ENCODE results near the gene ZNF423. TPM values are rescaled to one million over a fixed set of nuclear protein-coding genes. Genes with fewer than 3 reads are reported as not detected.

Gene ZNF423
- not detected for total RNA-seq

DNA sequence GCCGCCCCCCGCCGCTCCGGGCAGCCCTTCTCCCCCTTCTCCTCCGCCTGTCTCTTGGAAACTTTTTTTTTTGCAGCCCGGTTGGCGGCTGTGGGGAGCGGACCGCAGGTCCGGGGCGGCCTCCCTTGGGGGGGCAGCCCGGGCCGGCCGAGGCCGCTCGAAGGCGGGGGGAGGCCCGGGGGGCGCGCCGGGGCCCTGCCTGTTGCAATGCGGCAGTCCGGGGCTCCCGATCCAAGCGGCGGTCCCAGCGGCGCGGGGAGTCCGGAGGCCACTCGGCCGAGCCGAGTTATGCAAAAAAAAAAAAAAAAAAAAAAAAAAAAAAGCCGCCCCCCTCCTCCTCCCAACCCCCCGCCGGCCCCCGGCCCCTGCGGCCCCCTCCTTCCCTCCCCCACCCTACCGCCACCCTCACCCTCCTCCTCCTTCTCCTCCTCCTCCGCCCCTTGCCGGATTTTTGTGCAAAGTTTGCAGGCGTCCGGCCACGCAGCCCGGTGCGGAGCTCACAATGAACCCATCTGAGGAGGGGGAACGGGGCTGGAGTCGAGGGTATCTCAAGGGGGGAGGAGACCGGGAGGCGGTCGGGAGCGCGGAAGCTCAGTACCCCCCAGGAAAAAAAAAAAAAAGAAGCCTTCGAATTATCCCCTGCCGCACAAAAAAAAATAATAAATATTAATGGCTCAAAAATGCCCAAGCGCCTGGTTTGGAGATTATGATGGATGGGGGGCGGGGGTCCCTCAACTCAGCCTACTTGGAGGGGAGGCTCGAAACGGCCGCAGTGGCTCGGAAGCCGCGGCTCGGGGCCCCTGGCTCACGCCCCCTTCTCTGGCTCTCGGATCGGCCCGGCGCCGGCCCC is at the start of gene ZNF423:
Gene ZNF423, minus strand, starts transcription at position 291 of the 850 bp plus-strand sequence. CDS start 338 bp downstream, outside the sequence.
- H3K4me1 Mint-ChIP-seq: peaks cover 14% of the 10 kb centered on the region
- no peaks in the 10 kb centered on the region for H3K9me3 Mint-ChIP-seq
- H3K27me3 Mint-ChIP-seq: peaks cover 50% of the 10 kb centered on the region
- H3K36me3 Mint-ChIP-seq (ENCODE audit: low read depth): no peaks in the 10 kb centered on the region
- CTCF ChIA-PET: interaction anchor here (0.6 to 1.0 kb wide), 2 partner anchors 169 to 1357 kb away, joined by 3 read pairs; partner anchors contain the start of gene CNEP1R1
- peak within 1 kb of the TSS; percentile 64 for H3K4me3 Mint-ChIP-seq
- POLR2A ChIA-PET: no interaction called here
- no peak for DNase-seq
- H3K27ac Mint-ChIP-seq: no peak within 1 kb of the TSS

DNA sequence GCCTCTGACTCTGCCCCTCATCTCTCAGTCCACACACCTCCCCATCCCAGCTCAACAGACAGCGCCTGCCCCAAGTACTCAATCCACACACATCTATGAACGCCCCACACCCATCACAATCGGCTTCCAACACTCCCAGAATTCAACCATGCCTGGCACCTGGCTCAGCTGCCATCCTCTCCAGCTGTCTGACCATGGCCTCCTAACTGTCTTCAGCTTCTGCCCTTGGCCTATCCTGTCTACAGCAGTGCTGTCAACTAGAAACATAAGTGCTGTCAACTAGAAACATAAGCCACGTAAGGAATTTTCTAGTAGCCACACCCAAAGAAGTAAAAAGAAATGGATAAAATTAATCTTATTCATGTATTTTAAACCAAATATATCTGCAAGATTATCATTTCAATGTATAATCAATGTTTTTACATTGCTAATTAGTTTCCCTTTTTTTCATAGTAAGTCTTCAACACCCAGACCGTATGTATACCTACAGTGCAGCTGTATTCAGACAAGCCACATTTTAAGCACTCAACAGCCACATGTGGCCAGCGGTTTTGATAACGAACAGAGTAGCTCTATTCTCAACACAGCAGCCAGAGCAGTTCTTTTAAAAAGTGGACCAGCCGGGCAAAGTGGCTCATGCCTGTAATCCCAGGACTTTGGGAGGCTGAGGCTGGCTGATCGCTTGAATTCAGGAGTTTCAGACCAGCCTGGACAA is 48.6 kb upstream of the ZNF423 start:
- Mint-ChIP-seq H3K4me1 (no peaks in the 10 kb centered on the region), H3K9me3 (no peaks in the 10 kb centered on the region), H3K36me3 (ENCODE audit: low read depth) (no peaks in the 10 kb centered on the region), H3K27ac (no peak overlapping the region), H3K4me3 (no peak overlapping the region), H3K27me3 (no peaks in the 10 kb centered on the region)
- CTCF ChIA-PET: interaction anchor here (1.2 kb wide), 1 partner anchor 28 kb away, joined by 3 read pairs; no protein-coding TSS in a partner anchor
- POLR2A ChIA-PET: no interaction called here
- DNase-seq: no peak

DNA sequence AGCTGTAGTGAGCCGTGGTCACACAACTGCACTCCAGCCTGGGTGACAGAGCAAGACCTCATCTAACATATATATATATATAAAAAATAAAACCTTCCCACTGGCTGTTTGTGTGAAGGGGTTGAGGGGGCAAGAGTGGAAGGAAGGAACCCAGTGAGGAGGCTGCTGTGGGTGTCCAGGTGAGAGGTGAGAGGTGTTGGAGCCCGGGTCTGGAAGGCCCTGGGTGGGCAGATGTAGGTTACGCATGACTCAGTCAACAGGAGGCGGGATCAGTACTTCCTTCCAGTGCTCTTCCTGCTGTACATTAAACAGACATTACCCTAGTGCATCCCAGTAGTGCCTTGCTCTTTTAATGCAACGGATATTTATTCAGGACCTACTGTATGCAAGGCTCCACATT is 47.0 kb upstream of the ZNF423 start:
- Mint-ChIP-seq H3K36me3 (ENCODE audit: low read depth) (no peaks in the 10 kb centered on the region), H3K27me3 (no peaks in the 10 kb centered on the region), H3K27ac (no peak overlapping the region), H3K4me1 (no peaks in the 10 kb centered on the region), H3K9me3 (no peaks in the 10 kb centered on the region), H3K4me3 (no peak overlapping the region)
- no peak for DNase-seq
- ChIA-PET CTCF (no interaction called here), POLR2A (no interaction called here)

DNA sequence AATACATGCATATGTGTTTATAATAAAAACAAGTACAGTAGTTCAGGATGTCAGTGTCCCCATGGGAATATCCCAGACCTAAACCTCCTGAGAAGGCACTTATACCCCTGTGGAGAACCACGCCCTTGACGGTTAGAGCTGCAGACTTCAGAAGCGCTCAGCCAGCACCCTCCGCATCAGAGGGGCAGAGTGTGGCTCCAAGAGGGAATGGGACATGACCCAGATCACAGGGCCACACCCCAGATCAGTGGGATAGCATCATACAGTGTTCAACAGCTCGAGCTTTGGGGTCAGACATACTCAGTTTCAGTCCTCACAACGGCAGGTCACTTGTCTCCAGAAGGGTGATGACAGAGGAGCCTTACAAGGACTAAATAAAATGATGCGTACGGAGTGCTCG is 45.8 kb upstream of the ZNF423 start:
- no peak for DNase-seq
- no peaks in the 10 kb centered on the region for H3K36me3 Mint-ChIP-seq (ENCODE audit: low read depth)
- no peak overlapping the region for H3K27ac Mint-ChIP-seq
- POLR2A ChIA-PET: no interaction called here
- no peaks in the 10 kb centered on the region for H3K27me3 Mint-ChIP-seq
- CTCF ChIA-PET: no interaction called here
- no peaks in the 10 kb centered on the region for H3K9me3 Mint-ChIP-seq
- H3K4me3 Mint-ChIP-seq: no peak overlapping the region
- no peaks in the 10 kb centered on the region for H3K4me1 Mint-ChIP-seq

DNA sequence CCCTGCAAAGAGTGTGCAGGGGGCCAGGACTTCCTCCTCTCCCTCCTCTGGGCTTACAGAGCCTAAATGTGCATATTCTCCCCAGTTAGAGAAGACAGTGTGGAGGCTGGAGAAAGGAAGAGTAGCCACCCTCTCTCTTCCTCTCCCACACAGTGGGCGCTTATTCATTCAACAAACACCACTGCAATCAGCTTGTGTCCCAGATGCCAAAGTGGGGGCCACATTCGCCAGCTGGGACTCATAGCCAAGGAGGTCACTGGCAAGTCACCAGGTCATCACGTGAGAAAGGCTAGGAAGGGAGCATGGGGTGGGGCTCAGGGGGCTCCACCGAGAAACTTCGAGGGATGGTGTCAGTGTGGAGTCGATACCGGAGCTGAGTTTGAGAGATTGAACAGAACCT is 45.0 kb upstream of the ZNF423 start:
- no peaks in the 10 kb centered on the region for H3K36me3 Mint-ChIP-seq (ENCODE audit: low read depth)

DNA sequence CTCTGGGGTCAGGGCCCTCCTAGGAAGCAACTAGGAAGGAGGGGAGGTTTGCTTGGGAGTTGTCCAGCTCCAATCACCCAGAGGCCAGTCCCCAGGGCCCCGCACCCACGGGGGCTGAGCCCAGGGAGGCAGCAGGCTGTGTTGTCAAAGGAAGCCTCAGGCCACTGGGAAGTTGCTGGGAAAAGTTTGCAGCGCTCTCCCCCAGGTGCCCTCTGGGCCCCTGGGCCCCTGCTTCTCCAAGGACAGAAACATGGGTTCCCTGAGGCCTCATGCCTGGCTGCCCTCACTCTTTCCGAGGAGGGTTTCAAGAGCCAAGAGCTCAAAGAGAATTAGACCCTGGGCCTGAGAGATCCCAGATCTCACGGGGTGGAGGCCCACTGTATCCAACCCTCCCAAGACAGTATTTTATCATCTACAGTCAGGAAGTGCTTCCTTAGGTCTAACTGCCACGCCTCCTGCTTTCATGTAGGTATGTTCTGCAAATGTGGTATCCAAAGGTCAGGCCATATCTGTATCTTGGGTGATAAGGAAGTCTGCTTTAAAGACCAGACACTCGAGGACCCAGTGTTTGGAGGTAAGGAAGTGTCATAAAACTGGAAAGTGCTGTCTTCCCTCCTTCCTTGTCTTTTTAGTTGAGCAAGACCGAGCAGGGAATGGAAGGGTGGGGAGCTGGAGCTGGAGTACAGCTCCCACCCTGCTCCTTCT is 44.2 kb upstream of the ZNF423 start:
- no peaks in the 10 kb centered on the region for H3K9me3 Mint-ChIP-seq
- ChIA-PET CTCF (interaction anchor here (0.5 kb wide), 1 partner anchor 82 kb away, joined by 3 read pairs; no protein-coding TSS in a partner anchor), POLR2A (no interaction called here)
- H3K4me3 Mint-ChIP-seq: no peak overlapping the region
- DNase-seq: no peak
- no peaks in the 10 kb centered on the region for H3K4me1 Mint-ChIP-seq
- no peak overlapping the region for H3K27ac Mint-ChIP-seq
- H3K36me3 Mint-ChIP-seq (ENCODE audit: low read depth): no peaks in the 10 kb centered on the region
- no peaks in the 10 kb centered on the region for H3K27me3 Mint-ChIP-seq

More for the DNA sequence above, 45.0 kb upstream of the ZNF423 start:
- Mint-ChIP-seq H3K27ac (no peak overlapping the region), H3K4me1 (no peaks in the 10 kb centered on the region), H3K27me3 (no peaks in the 10 kb centered on the region), H3K4me3 (no peak overlapping the region), H3K9me3 (no peaks in the 10 kb centered on the region)
- no peak for DNase-seq
- ChIA-PET POLR2A (no interaction called here), CTCF (interaction anchor here (0.5 kb wide), 1 partner anchor 82 kb away, joined by 3 read pairs; no protein-coding TSS in a partner anchor)

DNA sequence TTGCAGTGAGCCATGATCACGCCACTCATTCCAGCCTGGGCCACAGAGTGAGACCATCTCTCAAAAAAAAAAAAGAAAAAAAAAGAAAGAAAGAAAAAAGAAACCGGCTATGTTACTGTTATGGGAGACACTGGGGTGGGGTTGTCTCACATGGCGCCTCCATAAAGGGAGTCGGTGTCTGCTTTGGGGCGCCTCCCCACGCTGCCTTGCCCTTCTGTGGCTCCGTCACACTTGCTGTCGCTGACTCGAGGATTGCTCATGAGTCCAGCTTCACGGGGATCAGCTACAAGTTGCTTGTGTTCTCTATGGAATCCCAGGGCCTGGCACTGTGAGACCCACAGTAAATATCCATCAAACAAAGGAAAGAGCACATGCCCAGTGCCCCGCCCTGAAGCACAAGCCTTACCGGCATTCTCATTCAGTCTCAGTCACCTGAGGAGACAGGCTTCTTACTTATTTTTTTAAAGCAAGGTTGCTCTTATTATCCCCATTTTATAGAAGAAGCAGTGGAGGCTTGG is 40.6 kb upstream of the ZNF423 start:
- CTCF ChIA-PET: no interaction called here
- H3K27me3 Mint-ChIP-seq: peaks cover 7% of the 10 kb centered on the region
- POLR2A ChIA-PET: no interaction called here

DNA sequence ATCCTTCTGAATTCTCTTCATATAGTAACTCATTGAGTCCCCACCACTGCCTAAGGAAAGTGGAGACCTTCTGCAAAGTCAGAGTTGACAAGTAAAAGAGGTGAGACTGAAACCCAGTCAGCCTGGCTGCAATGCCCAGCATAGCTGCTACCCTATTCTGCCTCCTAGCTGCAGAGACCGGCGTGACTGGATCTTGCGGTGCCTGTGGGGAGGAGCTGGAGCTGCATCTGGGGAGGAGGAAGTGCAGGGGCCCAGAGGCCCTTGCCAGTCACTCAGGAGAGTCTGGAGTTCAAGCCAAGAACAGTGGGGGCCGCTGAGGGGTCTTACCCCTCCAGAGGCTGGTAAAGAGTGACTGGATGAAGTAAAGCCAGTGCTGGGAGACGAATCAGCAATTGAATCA is 35.0 kb upstream of the ZNF423 start:
- no peak overlapping the region for H3K27ac Mint-ChIP-seq
- peaks cover 11% of the 10 kb centered on the region for H3K27me3 Mint-ChIP-seq
- no peaks in the 10 kb centered on the region for H3K4me1 Mint-ChIP-seq
- no peaks in the 10 kb centered on the region for H3K9me3 Mint-ChIP-seq
- ChIA-PET CTCF (interaction anchor here (1.4 kb wide), 1 partner anchor 135 kb away, joined by 3 read pairs; the partner anchor contains the start of gene CNEP1R1), POLR2A (interaction anchor here (0.6 kb wide), 1 partner anchor 144 kb away, joined by 4 read pairs; no protein-coding TSS in a partner anchor)
- no peaks in the 10 kb centered on the region for H3K36me3 Mint-ChIP-seq (ENCODE audit: low read depth)
- peak; percentile 24 for DNase-seq
- H3K4me3 Mint-ChIP-seq: no peak overlapping the region

More for the DNA sequence above, 40.6 kb upstream of the ZNF423 start:
- no peak for DNase-seq
- Mint-ChIP-seq H3K4me1 (no peaks in the 10 kb centered on the region), H3K27ac (no peak overlapping the region), H3K4me3 (no peak overlapping the region), H3K9me3 (no peaks in the 10 kb centered on the region), H3K36me3 (ENCODE audit: low read depth) (no peaks in the 10 kb centered on the region)

DNA sequence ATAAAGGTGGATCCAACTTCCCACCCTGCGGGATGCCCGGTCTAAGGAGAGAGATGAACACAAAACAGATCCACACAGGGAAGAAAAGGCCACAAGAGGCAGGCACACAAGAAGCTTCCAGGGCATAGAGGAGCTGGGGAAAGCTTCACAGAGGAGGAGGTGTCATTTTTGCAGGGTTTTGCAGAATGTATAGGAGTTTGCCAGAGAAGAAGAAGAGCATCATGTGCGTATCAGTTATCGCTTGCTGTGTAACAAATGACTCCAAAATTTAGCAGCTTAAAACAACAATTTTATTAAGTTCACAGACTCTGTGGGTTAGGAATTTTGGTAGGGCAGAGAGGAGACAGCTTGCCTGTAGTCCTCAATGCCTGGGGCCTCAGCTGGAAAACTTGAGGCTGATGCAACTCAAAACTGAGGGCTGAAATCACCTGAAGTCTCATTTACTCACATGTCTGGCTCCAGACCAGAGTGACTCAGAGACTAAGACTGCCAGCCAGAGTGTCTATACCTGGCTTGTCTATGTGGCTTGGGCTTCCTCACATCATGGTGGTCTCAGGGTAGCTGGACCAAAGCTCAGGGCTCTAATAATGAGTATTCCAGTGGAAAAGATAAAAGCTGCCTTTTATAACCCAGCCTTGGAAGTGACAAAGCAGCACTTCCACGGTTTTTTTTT is 33.9 kb upstream of the ZNF423 start:
- Mint-ChIP-seq H3K9me3 (no peaks in the 10 kb centered on the region), H3K4me1 (no peaks in the 10 kb centered on the region), H3K27ac (no peak overlapping the region), H3K36me3 (ENCODE audit: low read depth) (no peaks in the 10 kb centered on the region), H3K27me3 (peaks cover 11% of the 10 kb centered on the region), H3K4me3 (no peak overlapping the region)
- no peak for DNase-seq
- ChIA-PET CTCF (interaction anchor here (0.7 to 1.4 kb wide), 2 partner anchors 32 to 136 kb away, joined by 3 read pairs; partner anchors contain the start of gene CNEP1R1), POLR2A (interaction anchor here (0.6 kb wide), 1 partner anchor 145 kb away, joined by 4 read pairs; no protein-coding TSS in a partner anchor)

DNA sequence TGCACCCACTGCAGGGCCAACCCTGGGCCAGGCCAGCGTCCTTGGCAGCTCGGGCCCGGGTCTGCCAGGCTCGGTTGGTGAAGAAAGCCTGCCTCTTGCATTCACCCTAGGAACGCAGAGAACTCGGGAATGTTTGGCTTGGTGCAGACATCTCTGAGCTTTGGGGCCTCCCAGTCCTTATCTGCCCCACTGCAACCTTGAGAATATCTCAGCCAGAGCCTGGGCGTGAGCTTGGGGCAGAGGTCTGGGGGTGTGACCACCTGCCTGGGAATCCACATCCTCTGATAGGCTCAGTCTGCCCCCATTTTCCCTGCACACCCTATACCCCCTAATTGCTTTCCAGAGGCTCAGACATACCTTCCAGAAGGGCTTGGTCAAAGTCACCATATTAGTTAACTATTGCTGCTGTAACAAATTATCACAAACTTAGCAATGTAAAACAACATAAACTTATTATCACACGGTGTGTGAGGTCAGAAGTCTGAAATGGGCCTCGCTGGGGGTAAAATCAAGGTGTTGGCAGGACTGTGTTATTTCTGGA is 30.7 kb upstream of the ZNF423 start:
- Mint-ChIP-seq H3K27ac (no peak overlapping the region), H3K4me3 (no peak overlapping the region), H3K36me3 (ENCODE audit: low read depth) (no peaks in the 10 kb centered on the region), H3K4me1 (no peaks in the 10 kb centered on the region), H3K9me3 (no peaks in the 10 kb centered on the region), H3K27me3 (peaks cover 9% of the 10 kb centered on the region)
- DNase-seq: no peak
- CTCF ChIA-PET: no interaction called here
- POLR2A ChIA-PET: no interaction called here

DNA sequence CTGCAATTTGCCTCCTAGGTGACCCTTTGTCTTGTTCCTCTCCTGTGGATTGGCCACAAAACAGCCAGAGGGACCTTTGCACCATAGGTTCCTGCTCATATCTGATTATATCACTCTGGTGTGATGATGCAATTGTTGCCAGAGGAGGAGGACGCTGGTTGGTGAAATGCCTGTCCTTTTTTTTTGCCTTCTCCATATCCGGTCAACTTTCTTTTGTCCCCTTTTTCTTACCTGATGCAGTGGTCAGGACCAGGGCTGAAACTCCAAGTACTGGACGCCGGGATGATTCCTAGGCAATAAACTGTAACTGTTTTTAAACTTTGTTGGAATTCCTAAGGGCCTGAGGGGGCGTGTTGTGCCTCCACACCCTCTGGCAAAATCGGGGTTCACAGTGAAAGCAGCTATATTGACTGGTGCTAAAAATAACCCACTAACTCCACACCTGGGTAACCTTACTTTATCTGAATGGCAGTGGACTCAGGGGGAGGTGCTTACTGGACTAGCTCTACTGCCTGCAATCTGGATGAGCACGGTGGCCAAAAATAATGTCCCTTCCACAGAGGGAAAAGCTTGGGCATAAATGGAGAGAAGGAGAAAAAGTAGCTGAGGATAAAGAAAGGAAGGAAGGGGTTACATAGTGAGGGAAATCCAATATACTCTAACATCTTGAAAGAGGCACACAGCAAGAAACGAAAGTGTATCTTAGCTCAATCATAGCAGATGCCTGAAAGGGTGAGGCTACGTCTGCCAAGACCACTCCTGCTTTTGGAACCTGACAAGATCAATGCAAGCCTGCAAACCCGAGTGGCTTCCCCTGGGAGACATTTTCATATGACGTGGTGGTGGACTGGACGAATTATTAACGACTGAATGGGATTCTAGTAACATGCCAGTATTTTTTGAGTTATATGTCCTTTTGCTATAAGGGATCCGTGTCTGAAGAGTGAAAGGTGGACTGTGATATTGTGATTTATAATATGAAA is 28.4 kb upstream of the ZNF423 start:
- Mint-ChIP-seq H3K4me3 (no peak overlapping the region), H3K27ac (no peak overlapping the region), H3K36me3 (ENCODE audit: low read depth) (no peaks in the 10 kb centered on the region), H3K9me3 (no peaks in the 10 kb centered on the region), H3K27me3 (peaks cover 8% of the 10 kb centered on the region), H3K4me1 (no peaks in the 10 kb centered on the region)
- POLR2A ChIA-PET: no interaction called here
- no peak for DNase-seq
- CTCF ChIA-PET: interaction anchor here (1.1 kb wide), 1 partner anchor 27 kb away, joined by 3 read pairs; no protein-coding TSS in a partner anchor

All from activated CD4-positive, alpha-beta memory T cell treated with anti-CD3 and anti-CD28 coated beads, Interleukin-2, amount 10 ng/mL, durations not matched to agents 7 days and 5 days (primary cell).